ENCODE data around the gene MAGI1.
"Not testable (repeated sequence)": the region's sequence is repeated elsewhere in the genome, so short reads cannot be mapped to it uniquely, and the experiment has no call there.

The MAGI1 gene

GRCh38 chr3:65871305-65872141 lies 167.2 kb downstream of the MAGI1 start:
- no peak for ATAC-seq

DNA sequence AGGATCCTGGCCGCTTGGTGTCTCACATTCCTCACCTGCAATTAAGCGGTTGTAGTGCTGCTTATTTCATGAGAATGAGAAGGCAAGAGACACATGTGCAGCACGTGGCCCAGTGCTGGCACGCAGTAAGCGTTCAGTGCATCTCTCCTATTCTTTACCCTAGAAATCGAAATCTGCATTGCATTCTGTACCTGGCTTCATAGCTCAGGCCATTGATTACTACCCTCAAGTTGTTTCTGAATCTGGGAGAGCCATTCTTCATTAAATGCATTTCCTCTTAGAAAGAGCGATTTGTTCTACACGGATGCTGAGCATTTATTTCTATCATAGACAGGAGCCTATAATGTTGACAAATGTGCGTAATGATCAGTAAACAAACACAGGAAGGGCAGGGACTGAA lies 168.9 kb downstream of the MAGI1 start:
- no peak for ATAC-seq

DNA sequence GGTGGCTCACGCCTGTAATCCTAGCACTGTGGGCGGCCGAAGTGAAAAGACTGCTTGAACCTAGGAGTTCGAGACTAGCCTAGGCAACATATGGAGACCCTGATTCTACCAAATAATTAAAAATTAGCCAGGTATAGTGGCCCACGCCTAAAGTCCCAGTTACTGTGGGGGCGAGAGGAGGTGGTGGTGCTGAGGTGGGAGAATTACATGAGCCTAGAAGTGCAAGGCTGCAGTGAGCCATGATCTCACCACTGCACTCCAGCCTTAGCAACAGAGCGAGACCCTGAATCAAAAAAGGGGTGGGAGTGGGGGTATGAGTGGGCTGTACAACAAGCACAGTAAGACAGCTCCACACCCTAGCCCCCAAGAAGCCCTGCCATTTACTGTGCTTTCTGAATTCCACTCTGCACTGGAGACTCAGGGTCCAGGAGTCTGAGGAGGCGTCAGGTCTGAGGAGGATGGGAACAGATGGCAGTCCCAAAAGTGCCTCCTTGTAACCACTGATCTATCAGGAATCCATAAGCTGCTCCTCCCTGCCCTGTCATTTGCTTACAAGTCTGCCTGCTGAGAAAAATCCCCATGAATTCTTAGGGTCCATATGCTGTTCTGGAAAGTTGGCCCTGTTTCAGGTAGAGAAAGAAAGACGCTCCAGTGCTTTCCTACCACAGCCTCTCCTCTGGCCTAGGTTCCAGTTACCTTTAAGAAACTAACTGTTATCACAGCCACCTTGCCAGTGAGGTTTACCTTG lies 171.1 kb downstream of the MAGI1 start:
- no peak for ATAC-seq

DNA sequence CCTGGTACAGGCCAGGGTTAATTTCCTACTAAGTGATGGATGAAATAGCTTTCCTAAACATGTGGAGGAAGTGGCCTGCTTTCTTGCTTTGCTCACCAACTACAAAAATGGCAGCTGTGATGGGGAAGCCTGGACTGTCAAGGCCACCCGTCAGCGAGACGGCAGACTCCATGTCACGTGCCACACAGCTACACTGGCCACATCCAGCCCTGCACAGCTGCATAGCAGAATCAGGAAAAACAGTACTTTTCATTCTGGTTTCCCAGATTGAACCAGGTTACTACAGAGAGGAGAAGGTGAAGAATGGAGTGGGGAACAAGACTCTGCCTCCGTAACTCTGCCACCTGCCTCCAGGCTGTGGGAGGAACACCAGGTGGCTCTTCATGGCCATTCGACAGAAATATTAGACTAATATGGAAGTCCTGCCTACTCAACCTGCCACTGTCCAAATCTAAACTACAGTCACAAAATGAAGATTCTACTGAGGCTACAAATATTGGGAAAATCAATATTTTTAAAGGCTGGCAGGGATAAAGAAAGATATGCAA lies 174.3 kb downstream of the MAGI1 start:
- no peak for ATAC-seq

GRCh38 chr3:65861718-65862117 lies 177.0 kb downstream of the MAGI1 start:
- ATAC-seq: no peak

GRCh38 chr3:65859612-65860011 lies 179.1 kb downstream of the MAGI1 start:
- ATAC-seq: not testable (repeated sequence)

GRCh38 chr3:65858749-65859148 lies 180.0 kb downstream of the MAGI1 start:
- ATAC-seq: no peak

- no peak for ATAC-seq
These were observed 181.4 kb downstream of the MAGI1 start for GRCh38 chr3:65857327-65857726.

GRCh38 chr3:65856907-65857306 lies 181.8 kb downstream of the MAGI1 start:
- ATAC-seq: no peak

DNA sequence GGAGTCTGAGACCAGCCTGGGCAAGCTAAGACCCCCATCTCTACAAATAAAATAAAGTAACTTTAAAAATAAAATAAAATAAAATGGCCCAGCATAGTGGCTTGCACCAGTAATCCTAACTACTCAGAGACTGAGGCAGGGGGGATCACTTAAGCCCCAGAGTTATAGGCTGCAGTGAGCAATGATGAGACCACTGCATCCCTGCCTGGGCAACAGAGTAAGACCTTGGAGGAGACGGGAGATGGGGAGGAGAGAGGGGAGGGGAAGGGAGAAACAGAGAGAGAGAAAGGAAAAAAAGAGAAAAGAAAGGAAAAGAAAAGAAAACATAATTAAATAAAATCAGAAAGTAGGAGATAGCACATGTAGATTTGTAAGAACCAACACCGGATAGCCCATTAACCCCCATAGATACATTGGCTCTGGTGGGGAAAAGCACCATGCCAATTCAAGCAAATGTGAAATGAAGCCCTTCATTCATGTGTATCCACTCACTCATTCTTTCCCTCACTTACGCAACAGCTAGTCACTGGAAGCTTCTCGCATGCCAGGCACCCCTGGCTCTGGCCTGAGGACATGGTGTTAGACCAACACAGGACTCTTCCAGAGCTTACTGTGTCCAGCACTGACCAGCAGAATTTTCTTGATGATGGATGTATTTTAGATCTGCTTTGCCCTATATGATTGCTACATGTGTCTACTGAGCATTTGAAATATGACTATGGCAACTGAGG lies 183.2 kb downstream of the MAGI1 start:
- ATAC-seq: no peak

DNA sequence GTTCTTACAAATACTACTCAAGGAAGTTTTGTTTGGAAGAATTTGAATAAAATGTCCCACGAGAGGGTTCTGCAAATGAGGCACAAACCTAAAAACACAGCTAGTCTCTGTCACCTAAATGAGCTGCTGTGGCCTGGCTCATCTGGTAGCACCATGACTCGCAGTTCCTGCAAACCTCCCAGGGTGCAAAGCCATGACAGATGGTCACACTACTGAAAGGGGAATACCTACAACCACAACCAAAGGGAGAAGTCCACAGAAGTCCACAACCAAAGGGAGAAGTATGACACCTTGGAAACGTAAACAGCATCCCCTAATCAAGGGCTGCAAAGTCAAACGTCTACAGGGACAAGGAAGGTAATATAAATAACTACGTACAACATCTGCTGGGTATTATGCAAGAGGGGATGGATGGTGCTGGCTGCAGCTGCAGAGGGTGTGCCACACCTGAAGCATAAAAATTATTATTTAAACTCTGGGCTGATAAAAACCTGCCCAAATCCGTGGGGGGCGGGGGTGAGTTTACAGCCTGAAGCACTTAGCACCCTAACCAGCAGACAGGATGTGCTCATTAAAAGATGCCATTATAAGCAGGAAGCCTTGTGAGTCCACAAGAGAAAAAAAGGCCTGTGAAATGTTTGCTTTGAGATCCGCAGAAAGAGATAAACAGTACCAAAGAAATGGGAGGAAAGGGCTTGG lies 184.0 kb downstream of the MAGI1 start:
- ATAC-seq: no peak

DNA sequence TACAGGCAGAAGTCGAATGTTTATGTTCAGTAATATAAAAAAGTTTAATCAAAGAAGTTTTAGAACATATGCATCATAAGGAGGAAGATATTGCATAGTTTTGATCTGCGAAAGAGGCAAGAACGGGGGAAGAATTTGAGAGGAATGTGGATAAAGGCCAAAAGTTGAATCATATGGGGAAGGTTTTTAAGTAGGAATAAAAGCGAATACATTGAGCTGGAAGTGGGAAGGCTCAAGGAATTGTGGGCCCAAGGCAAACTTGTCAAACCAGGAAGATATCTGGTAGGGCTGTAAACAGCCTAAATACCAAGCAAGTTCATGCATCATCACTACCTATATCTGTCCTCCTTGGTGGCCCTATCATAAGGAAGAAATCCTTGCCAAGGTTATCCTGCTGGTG lies 186.9 kb downstream of the MAGI1 start:
- no peak for ATAC-seq

GRCh38 chr3:65850261-65850660 lies 188.5 kb downstream of the MAGI1 start:
- ATAC-seq: no peak

DNA sequence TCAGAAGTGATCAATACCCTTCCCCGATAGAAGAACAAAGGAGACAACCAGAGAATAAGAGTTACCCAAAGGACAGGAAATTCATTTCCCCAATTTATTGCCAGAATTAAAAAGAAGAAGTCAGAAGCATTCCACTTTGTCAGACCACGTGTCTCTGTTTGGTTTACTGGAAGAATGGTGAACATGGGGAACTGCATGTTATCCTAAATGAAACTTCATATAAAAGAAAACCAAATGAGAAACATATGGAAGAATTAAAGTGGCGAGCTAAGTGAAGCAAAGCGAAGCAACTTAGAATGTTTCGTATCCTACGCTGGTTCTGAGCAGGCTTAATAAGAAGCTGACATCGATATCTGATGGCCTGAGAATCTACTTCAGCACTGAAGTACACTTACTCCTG lies 190.7 kb downstream of the MAGI1 start:
- no peak for ATAC-seq

- no peak for ATAC-seq
These were observed 191.8 kb downstream of the MAGI1 start for GRCh38 chr3:65846936-65847335.

DNA sequence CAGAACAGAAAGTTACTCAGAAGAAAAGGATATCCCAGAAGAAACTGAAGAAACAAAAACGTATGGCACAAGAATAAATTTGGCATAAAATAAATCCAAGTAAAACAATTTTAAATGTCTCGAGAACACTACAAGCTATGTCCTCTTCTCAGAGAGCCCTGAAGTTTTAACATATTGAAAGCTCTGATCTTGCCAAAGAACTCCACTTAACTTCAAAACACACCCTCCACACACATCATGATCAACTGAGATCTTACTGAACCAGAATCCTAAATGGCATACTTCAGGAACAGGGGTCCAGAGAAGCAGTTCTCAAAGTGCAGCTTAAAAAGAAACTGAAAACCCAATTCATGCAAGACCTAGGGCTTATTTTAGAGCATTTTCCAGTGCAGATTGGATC lies 194.3 kb downstream of the MAGI1 start:
- no peak for ATAC-seq

GRCh38 chr3:65843732-65844131 lies 195.0 kb downstream of the MAGI1 start:
- ATAC-seq: no peak

DNA sequence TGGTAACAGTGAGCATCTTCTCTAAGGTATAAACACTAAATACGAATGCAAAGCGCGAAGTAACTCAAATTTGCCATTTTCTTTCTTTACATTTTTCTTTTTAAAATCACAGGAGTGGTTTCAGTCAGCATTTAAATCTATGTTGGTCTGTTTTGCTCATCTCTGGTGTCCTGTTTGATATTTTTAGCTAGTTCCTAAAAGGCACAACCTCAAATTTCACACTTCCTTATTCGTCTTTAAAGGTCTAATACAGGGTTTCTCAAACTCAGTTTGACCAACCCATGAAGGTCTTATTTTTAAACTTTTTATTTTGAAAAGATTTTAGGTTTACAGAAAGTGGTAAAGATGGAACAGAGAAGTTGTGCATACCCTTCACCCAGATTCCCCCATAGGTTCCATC lies 201.1 kb downstream of the MAGI1 start:
- no peak for ATAC-seq

DNA sequence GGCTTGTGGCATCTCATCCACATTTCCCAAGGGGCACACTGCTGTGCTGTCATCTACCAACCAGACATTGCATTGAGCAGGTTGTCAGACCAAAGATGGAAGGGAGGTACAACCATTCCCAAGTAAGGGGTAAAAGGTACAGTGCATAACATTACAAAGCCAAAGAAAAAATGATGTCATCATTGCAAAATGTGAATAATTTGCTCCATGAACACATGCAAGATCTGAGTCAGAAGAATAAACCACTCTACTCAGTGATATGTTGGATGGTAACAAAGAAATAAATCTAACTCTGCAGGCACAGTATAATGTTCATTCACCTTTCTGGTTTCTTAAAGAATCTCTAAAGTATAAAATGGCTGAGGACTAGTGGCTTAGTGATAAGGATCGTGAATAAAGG lies 202.7 kb downstream of the MAGI1 start:
- ATAC-seq: no peak

- ATAC-seq: no peak
These were observed 204.8 kb downstream of the MAGI1 start for GRCh38 chr3:65833761-65834505.

GRCh38 chr3:65831733-65832425 lies 206.8 kb downstream of the MAGI1 start:
- ATAC-seq: no peak
